Esophagus squamous epithelium (tissue), 4 donors: ENCODE results near the gene DCAF8.

Source experiments
- POLR2A ChIP-seq, 4 donors: fragments of 450-650 bp; IDR thresholded peaks; one replicate each; pipeline ENCODE4 v1.6.1; 2017; ENCODE audit warnings: antibody characterized with exemption in 4 of 4, mild to moderate bottlenecking in 4 of 4, moderate library complexity in 3 of 4
- TF ChIP-seq, protein P1 (sequence below), 6 experiments: fragments of 450-650 bp in 4 of 6; fragments of 200-600 bp in 2 of 6; sonication (generic) in 2 of 6; IDR thresholded peaks; one replicate each; pipeline ENCODE4 v1.5.1; 2016 to 2019; ENCODE audit warnings: antibody characterized with exemption in 6 of 6, mild to moderate bottlenecking in 4 of 6, moderate library complexity in 4 of 6

DNA sequence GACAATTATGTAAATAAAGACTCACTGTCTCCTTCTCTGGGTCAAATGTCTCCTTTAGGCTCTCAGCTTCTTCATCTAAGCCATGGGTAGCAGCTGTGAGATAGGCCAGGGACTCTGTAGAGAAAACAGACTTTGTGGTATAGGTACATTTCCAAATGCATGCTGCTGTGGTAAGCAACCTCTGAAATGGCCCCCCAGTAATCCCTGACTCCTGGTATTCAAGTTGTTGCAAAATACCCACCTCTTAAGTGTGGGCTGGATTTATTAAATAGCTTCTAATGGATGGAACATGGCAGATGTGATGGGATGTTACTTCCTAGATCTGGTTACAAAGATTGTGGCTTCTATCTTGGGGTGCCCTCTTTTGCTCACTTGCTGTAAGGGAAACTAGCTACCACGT lies 33.7 kb upstream of the DCAF8 start:
- no peak for TF ChIP-seq POLR2A (IDR thresholded peaks at IDR 0.05)
- TF ChIP-seq, protein P1, sequence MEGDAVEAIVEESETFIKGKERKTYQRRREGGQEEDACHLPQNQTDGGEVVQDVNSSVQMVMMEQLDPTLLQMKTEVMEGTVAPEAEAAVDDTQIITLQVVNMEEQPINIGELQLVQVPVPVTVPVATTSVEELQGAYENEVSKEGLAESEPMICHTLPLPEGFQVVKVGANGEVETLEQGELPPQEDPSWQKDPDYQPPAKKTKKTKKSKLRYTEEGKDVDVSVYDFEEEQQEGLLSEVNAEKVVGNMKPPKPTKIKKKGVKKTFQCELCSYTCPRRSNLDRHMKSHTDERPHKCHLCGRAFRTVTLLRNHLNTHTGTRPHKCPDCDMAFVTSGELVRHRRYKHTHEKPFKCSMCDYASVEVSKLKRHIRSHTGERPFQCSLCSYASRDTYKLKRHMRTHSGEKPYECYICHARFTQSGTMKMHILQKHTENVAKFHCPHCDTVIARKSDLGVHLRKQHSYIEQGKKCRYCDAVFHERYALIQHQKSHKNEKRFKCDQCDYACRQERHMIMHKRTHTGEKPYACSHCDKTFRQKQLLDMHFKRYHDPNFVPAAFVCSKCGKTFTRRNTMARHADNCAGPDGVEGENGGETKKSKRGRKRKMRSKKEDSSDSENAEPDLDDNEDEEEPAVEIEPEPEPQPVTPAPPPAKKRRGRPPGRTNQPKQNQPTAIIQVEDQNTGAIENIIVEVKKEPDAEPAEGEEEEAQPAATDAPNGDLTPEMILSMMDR (IDR thresholded peaks at IDR 0.05) = no peak
